ENCODE data around the gene CD46.
"Not testable (repeated sequence)": the region's sequence is repeated elsewhere in the genome, so short reads cannot be mapped to it uniquely, and the experiment has no call there.

The CD46 gene

DNA sequence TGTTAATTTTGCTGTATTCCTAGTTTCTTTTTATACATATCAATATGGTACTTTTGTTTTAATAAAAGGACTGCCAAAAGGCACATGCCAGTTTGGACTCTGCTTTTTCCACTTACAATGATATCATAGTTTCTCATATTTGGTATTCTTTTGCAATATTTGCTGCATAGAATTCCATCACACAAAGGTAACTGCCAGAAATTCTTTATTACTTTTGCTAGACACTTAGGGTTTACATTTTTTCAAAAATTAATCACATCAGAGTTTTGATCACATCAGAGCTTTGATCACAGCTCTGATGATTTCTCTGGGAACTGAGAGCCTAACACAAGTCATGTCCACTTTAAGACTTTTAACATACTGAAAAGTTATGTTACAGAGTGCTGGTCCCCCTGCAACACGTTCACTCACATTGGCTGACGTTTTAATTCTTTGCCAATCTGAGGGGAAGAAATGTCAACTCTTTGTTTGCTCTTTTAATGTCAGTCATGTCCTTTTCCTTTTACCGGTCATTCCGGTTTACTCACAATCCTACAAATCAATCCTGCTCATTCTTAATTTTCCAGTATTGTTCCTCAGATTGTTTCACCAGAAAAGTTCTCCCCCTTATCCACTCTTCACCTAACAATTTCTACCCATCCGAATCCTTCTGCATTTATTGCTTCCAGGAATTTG, 1.1 kb upstream of the CD46 start:
- no peaks in the 10 kb centered on the region for H3K27me3 ChIP-seq (replicated peaks; ENCODE audit: control insufficient read depth, insufficient read depth, low read length, poor library complexity, severe bottlenecking)
- peaks cover 25% of the 10 kb centered on the region for H3K4me1 ChIP-seq (ENCODE audit: control insufficient read depth, insufficient read depth, low read length, poor library complexity, severe bottlenecking)
- peak overlapping the region; percentile 94 for H3K4me3 ChIP-seq (ENCODE audit: insufficient read depth, low read depth, low read length, poor library complexity, severe bottlenecking)
- no peak for DNase-seq
- no peaks in the 10 kb centered on the region for H3K9me3 ChIP-seq (ENCODE audit: control insufficient read depth, low read length)
- H3K27ac ChIP-seq (ENCODE audit: insufficient read depth, low read length, poor library complexity, severe bottlenecking) = peak overlapping the region; percentile 85
- no peaks in the 10 kb centered on the region for H3K36me3 ChIP-seq (ENCODE audit: control insufficient read depth, insufficient read depth, low read length)

DNA sequence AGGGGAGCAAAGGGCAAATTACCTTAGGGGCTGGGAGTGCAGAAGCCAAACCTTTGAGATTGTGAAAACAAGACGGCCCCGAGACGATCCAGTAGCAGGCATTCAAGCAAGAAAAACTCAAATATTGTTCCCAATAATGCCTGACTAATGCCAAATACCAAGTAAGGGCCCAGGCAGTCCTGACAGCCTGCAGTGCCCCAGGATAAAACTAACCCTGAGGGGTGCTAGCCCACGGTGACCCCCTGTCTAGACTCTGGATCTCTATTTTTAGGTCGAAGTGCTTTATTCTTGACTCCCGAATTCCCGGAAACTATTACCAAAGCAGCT, 428 bp upstream of the CD46 start:
- H3K36me3 ChIP-seq (ENCODE audit: control insufficient read depth, insufficient read depth, low read length); DNase-seq: not testable (repeated sequence)
- peaks cover 25% of the 10 kb centered on the region for H3K4me1 ChIP-seq (ENCODE audit: control insufficient read depth, insufficient read depth, low read length, poor library complexity, severe bottlenecking)

DNA sequence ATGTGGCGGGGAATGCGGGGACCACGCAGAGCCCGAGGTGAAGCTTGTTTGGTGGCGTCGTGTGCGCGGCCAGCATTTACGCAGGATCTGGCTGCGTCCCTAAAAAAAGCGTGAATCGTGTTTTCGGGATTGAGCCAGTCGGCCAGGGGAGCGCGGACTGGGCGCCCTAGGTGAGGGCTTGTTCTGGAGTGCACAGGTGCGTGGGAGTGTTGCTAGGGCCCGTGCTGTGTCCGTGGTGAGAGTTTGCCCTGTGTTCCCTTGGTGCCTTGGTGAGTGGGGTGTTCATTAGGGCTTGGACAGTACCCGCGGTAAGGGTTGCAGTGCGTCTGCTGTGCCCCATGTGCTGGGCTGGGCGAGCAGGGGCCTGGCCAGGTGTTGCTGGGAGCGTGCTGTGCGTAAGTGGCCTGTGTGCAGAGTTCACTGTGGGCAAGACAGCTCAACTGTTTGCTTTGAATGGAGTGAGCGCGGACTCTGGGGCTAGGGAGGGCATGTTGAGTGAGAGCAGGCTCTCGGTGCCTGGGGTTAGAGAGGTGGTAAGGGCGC, 673 bp downstream of the CD46 start:
- Histone ChIP-seq H3K27me3 (replicated peaks; ENCODE audit: control insufficient read depth, insufficient read depth, low read length, poor library complexity, severe bottlenecking) (no peaks in the 10 kb centered on the region), H3K4me3 (ENCODE audit: insufficient read depth, low read depth, low read length, poor library complexity, severe bottlenecking) (peak overlapping the region; percentile 94), H3K4me1 (ENCODE audit: control insufficient read depth, insufficient read depth, low read length, poor library complexity, severe bottlenecking) (peaks cover 25% of the 10 kb centered on the region), H3K9me3 (ENCODE audit: control insufficient read depth, low read length) (no peaks in the 10 kb centered on the region), H3K27ac (ENCODE audit: insufficient read depth, low read length, poor library complexity, severe bottlenecking) (peak overlapping the region; percentile 85), H3K36me3 (ENCODE audit: control insufficient read depth, insufficient read depth, low read length) (no peaks in the 10 kb centered on the region)
- no peak for DNase-seq

More for the DNA sequence above, 428 bp upstream of the CD46 start:
- not testable (repeated sequence) for H3K9me3 ChIP-seq (ENCODE audit: control insufficient read depth, low read length); H3K27me3 ChIP-seq (replicated peaks; ENCODE audit: control insufficient read depth, insufficient read depth, low read length, poor library complexity, severe bottlenecking)
- Histone ChIP-seq H3K27ac (ENCODE audit: insufficient read depth, low read length, poor library complexity, severe bottlenecking) (peak overlapping the region; percentile 85), H3K4me3 (ENCODE audit: insufficient read depth, low read depth, low read length, poor library complexity, severe bottlenecking) (peak overlapping the region; percentile 94)

DNA sequence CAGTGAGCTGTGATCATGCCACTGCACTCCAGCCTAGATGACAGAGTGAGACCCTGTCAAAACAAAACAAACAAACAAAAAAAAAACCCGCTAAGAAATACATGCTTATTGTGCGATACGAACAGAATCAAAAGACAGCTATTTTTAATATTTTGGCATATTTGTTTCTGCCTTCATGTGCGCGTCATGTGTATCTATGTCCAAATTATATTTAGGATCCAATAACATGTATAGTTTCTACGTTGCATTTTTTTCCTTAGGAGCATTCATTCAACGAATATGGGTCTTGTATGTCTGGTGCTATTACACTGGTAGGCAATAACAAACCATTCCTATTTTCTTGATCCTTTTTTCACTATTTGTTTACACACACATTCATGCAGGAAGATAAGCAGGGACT, 1.8 kb downstream of the CD46 start:
- Histone ChIP-seq H3K27me3 (replicated peaks; ENCODE audit: control insufficient read depth, insufficient read depth, low read length, poor library complexity, severe bottlenecking) (no peaks in the 10 kb centered on the region), H3K4me1 (ENCODE audit: control insufficient read depth, insufficient read depth, low read length, poor library complexity, severe bottlenecking) (peaks cover 22% of the 10 kb centered on the region), H3K36me3 (ENCODE audit: control insufficient read depth, insufficient read depth, low read length) (peaks cover 7% of the 10 kb centered on the region), H3K27ac (ENCODE audit: insufficient read depth, low read length, poor library complexity, severe bottlenecking) (no peak overlapping the region), H3K9me3 (ENCODE audit: control insufficient read depth, low read length) (no peaks in the 10 kb centered on the region), H3K4me3 (ENCODE audit: insufficient read depth, low read depth, low read length, poor library complexity, severe bottlenecking) (peak overlapping the region; percentile 94)
- DNase-seq = no peak

DNA sequence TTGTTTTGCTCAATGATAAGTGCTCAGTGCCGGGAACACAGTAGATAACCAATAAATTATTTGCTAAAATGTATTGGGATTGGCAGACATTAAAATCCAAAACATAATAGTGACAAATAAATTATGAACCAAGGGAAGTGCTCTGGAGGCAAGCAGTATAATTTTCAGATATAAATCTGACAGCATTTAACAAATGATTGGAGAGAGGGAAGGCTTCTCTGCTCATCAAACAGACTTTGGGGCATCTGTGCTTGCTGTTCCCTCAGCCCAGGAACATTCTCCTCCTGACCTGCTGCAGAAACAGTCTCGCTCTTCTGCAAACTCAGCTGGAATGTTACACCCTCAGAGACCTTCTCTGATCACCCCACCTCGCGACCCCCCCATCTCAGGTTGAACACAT, 2.2 kb downstream of the CD46 start:
- peaks cover 10% of the 10 kb centered on the region for H3K36me3 ChIP-seq (ENCODE audit: control insufficient read depth, insufficient read depth, low read length)
- no peak for DNase-seq
- H3K9me3 ChIP-seq (ENCODE audit: control insufficient read depth, low read length) = no peaks in the 10 kb centered on the region
- H3K4me1 ChIP-seq (ENCODE audit: control insufficient read depth, insufficient read depth, low read length, poor library complexity, severe bottlenecking) = peaks cover 18% of the 10 kb centered on the region
- no peaks in the 10 kb centered on the region for H3K27me3 ChIP-seq (replicated peaks; ENCODE audit: control insufficient read depth, insufficient read depth, low read length, poor library complexity, severe bottlenecking)
- H3K27ac ChIP-seq (ENCODE audit: insufficient read depth, low read length, poor library complexity, severe bottlenecking) = no peak overlapping the region
- H3K4me3 ChIP-seq (ENCODE audit: insufficient read depth, low read depth, low read length, poor library complexity, severe bottlenecking) = no peak overlapping the region

DNA sequence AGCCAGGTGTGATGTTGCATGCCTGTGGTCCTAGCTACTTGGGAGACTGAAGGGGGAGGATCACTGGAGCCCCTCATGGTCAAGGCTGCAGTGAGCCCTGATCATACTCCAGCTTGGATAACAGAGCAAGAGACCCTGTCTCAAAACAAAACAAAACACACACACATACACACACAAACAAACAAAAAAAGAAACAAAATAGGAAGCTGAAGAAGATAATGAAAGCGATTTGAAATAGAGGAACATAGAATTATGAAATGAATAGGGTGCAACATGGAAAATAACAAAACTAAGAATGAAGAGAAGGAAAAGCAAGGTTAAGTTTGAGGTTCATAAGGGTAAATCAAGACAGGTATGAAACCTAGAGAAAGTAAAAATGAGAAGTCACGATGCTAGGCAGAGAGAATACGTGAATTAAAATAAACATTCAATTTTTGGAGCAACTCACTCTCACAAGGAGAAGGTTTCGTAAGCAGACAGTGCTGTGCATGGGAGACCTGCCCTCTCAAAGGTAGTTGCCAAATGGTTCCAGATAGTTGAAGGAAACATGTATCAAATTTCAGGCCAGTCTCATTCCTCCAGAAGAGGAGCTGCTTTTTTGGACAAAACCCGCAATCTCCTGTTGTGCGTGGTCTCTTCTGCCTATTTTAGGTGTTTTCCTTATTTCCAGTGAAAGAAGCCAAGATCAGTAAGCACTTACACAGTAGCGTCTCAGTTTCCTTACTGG, 3.3 kb downstream of the CD46 start:
- no peaks in the 10 kb centered on the region for H3K27me3 ChIP-seq (replicated peaks; ENCODE audit: control insufficient read depth, insufficient read depth, low read length, poor library complexity, severe bottlenecking)
- H3K27ac ChIP-seq (ENCODE audit: insufficient read depth, low read length, poor library complexity, severe bottlenecking) = no peak overlapping the region
- H3K9me3 ChIP-seq (ENCODE audit: control insufficient read depth, low read length) = no peaks in the 10 kb centered on the region
- no peak for DNase-seq
- H3K4me3 ChIP-seq (ENCODE audit: insufficient read depth, low read depth, low read length, poor library complexity, severe bottlenecking) = no peak overlapping the region
- peaks cover 11% of the 10 kb centered on the region for H3K4me1 ChIP-seq (ENCODE audit: control insufficient read depth, insufficient read depth, low read length, poor library complexity, severe bottlenecking)
- H3K36me3 ChIP-seq (ENCODE audit: control insufficient read depth, insufficient read depth, low read length) = peaks cover 21% of the 10 kb centered on the region

DNA sequence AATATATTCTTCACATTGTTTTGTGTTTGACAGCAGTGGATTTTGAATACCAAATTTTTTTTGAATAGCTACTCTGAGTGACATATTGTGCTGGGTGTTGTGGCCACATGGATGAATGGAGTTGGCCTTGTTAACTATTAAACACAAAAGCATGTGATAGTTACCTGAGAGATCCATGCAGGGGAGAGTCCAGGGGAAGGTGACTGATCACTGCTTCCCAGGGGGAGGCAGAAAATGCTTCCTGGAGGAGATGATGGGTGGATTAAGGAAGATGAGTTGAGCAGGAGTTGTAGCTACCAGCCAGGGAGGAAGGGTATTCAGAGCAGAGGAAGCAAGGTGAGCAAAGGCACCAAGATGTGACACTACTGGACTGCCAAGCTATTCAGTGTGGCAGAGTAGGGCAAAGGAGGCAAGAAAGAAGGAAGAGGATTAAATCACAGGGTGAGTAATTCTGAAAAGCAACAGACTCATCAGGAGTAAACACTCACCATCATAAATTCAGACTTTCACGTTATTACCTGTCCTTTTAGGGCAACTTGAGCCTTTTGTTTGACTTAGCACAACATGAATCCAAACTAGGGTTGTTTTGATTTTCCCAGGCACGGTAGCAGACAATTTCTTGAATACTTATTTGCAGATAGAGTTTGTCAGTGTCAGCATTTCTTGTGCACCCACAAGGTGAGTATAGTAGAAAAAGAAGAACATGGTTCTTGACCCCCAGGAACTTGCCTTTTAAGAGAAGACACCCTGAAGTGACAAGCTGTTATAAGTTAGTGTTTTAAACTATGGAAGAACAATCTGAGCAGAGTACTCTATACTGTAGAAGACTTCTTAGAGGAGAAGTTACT, 4.2 kb downstream of the CD46 start:
- H3K4me3 ChIP-seq (ENCODE audit: insufficient read depth, low read depth, low read length, poor library complexity, severe bottlenecking) = no peak overlapping the region
- H3K4me1 ChIP-seq (ENCODE audit: control insufficient read depth, insufficient read depth, low read length, poor library complexity, severe bottlenecking) = peaks cover 11% of the 10 kb centered on the region
- peaks cover 23% of the 10 kb centered on the region for H3K36me3 ChIP-seq (ENCODE audit: control insufficient read depth, insufficient read depth, low read length)
- H3K9me3 ChIP-seq (ENCODE audit: control insufficient read depth, low read length) = no peaks in the 10 kb centered on the region
- DNase-seq = no peak
- no peaks in the 10 kb centered on the region for H3K27me3 ChIP-seq (replicated peaks; ENCODE audit: control insufficient read depth, insufficient read depth, low read length, poor library complexity, severe bottlenecking)
- H3K27ac ChIP-seq (ENCODE audit: insufficient read depth, low read length, poor library complexity, severe bottlenecking) = no peak overlapping the region

DNA sequence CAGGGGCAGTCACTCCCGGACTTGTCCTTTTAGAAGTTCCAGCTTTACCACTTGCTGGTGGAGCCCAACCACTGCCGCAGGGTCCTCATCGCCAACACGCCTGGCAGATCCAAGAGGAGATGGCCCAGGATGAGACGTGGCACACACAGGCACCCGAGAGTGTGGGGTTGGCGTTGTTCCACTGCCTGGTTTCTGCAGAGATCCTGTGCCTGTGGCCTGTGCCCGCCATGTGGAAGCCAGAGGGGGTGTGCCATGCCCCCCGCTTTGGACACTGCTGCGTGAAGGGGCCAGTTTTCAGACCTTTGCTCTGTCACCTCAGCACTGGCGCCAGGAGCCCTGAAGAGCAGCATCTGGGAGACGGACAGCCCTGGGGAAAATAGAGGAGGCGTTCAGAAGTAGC, 10.8 kb downstream of the CD46 start:
- no peak overlapping the region for H3K27ac ChIP-seq (ENCODE audit: insufficient read depth, low read length, poor library complexity, severe bottlenecking)
- H3K9me3 ChIP-seq (ENCODE audit: control insufficient read depth, low read length) = no peaks in the 10 kb centered on the region
- no peaks in the 10 kb centered on the region for H3K4me1 ChIP-seq (ENCODE audit: control insufficient read depth, insufficient read depth, low read length, poor library complexity, severe bottlenecking)
- no peak for DNase-seq
- H3K36me3 ChIP-seq (ENCODE audit: control insufficient read depth, insufficient read depth, low read length) = peaks cover 36% of the 10 kb centered on the region
- no peaks in the 10 kb centered on the region for H3K27me3 ChIP-seq (replicated peaks; ENCODE audit: control insufficient read depth, insufficient read depth, low read length, poor library complexity, severe bottlenecking)
- no peak overlapping the region for H3K4me3 ChIP-seq (ENCODE audit: insufficient read depth, low read depth, low read length, poor library complexity, severe bottlenecking)

DNA sequence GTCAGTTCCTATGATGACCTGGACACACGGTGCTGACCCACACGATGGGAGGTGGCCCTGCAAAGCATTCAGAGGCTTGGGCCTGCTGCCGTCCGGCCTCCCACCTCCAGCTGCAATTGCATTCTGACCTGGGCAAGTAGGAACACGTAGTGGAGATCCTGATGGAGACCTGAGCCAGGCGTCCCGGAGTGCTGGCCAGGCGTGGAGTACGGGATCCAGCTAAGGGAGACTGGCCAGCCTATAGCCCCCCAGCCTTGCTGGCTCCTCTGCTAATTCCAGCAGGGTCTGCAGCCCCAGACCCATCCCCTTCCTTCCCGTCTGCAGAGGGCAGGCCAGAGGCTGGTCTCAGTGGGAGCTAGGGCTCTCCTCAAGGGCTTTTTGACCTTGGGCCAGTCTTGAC, 11.2 kb downstream of the CD46 start:
- no peak overlapping the region for H3K4me3 ChIP-seq (ENCODE audit: insufficient read depth, low read depth, low read length, poor library complexity, severe bottlenecking)
- no peaks in the 10 kb centered on the region for H3K9me3 ChIP-seq (ENCODE audit: control insufficient read depth, low read length)
- no peak overlapping the region for H3K27ac ChIP-seq (ENCODE audit: insufficient read depth, low read length, poor library complexity, severe bottlenecking)
- peaks cover 34% of the 10 kb centered on the region for H3K36me3 ChIP-seq (ENCODE audit: control insufficient read depth, insufficient read depth, low read length)
- no peak for DNase-seq
- H3K4me1 ChIP-seq (ENCODE audit: control insufficient read depth, insufficient read depth, low read length, poor library complexity, severe bottlenecking) = no peaks in the 10 kb centered on the region
- no peaks in the 10 kb centered on the region for H3K27me3 ChIP-seq (replicated peaks; ENCODE audit: control insufficient read depth, insufficient read depth, low read length, poor library complexity, severe bottlenecking)

DNA sequence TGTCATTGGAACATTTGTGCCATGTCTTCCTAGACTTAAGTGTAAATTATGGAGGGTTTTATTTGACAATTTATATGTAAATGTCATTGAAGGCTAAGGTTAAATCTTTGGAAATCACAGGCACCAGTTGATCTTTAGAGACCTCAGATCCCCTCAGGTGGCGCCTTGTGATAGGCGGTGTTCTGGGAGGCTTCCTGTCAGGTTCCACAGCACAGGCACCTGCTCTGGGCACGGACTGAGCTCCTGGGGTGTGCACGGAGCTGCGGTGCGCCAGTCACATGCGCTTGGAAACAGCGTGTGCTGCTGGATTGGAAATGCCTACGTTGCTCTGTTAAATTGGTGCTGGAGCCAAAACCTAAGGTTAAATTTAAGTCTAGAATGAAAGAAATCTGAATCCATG, 12.1 kb downstream of the CD46 start:
- H3K4me3 ChIP-seq (ENCODE audit: insufficient read depth, low read depth, low read length, poor library complexity, severe bottlenecking) = no peak overlapping the region
- H3K27ac ChIP-seq (ENCODE audit: insufficient read depth, low read length, poor library complexity, severe bottlenecking) = no peak overlapping the region
- peaks cover 32% of the 10 kb centered on the region for H3K36me3 ChIP-seq (ENCODE audit: control insufficient read depth, insufficient read depth, low read length)
- no peaks in the 10 kb centered on the region for H3K9me3 ChIP-seq (ENCODE audit: control insufficient read depth, low read length)
- no peaks in the 10 kb centered on the region for H3K27me3 ChIP-seq (replicated peaks; ENCODE audit: control insufficient read depth, insufficient read depth, low read length, poor library complexity, severe bottlenecking)
- no peaks in the 10 kb centered on the region for H3K4me1 ChIP-seq (ENCODE audit: control insufficient read depth, insufficient read depth, low read length, poor library complexity, severe bottlenecking)
- no peak for DNase-seq
